Endothelial cell of hepatic sinusoid (primary cell): ENCODE data around the gene ERFL.
"Not testable (repeated sequence)": the region's sequence is repeated elsewhere in the genome, so short reads cannot be mapped to it uniquely, and the experiment has no call there.

Experiments used
- in situ Hi-C: cut with HindIII; loops from 2 replicates; pipeline ENCODE4 v1.10.0; 2017; ENCODE audit warnings: low sequenced_read_pairs

Gene ERFL

GRCh38 chr19:41883463-41883820 lies 44.8 kb downstream of the ERFL start:
- in situ Hi-C loops = no loop called here

- in situ Hi-C loops = no loop called here
Measured at GRCh38 chr19:41882568-41883462, 45.4 kb downstream of the ERFL start, which contains the start of gene ARHGEF1. Gene ARHGEF1, plus strand, starts transcription at chr19:41883184. Its CDS starts 4,899 bp downstream, at chr19:41888083.

GRCh38 chr19:41880329-41880708 lies 47.9 kb downstream of the ERFL start:
- in situ Hi-C loops = no loop called here

- in situ Hi-C loops = no loop called here
Measured at GRCh38 chr19:41879670-41880328, 48.5 kb downstream of the ERFL start.

GRCh38 chr19:41879080-41879479 lies 49.2 kb downstream of the ERFL start:
- in situ Hi-C loops = no loop called here

GRCh38 chr19:41877916-41878905 lies 50.0 kb downstream of the ERFL start:
- in situ Hi-C loops = no loop called here

- in situ Hi-C loops = no loop called here
Measured at GRCh38 chr19:41876847-41877832, 51.1 kb downstream of the ERFL start, which contains the start of gene CD79A. Gene CD79A, plus strand, starts transcription at chr19:41877279. Its CDS starts 26 bp downstream, at chr19:41877305.

- in situ Hi-C loops = not testable (repeated sequence)
Measured at GRCh38 chr19:41875973-41876372, 52.3 kb downstream of the ERFL start.

- in situ Hi-C loops = no loop called here
Measured at GRCh38 chr19:41872775-41873647, 55.2 kb downstream of the ERFL start.

GRCh38 chr19:41872384-41872774 lies 55.9 kb downstream of the ERFL start:
- in situ Hi-C loops = no loop called here

GRCh38 chr19:41871573-41872383 lies 56.5 kb downstream of the ERFL start:
- in situ Hi-C loops = no loop called here

- in situ Hi-C loops = no loop called here
Measured at GRCh38 chr19:41870401-41870873, 57.8 kb downstream of the ERFL start.

- in situ Hi-C loops = no loop called here
Measured at GRCh38 chr19:41869374-41869955, 58.8 kb downstream of the ERFL start.

- in situ Hi-C loops = no loop called here
Measured at GRCh38 chr19:41868989-41869300, 59.3 kb downstream of the ERFL start.

- in situ Hi-C loops = no loop called here
Measured at GRCh38 chr19:41868120-41868988, 59.9 kb downstream of the ERFL start.

- in situ Hi-C loops = no loop called here
Measured at GRCh38 chr19:41866284-41866683, 62.0 kb downstream of the ERFL start.

GRCh38 chr19:41864374-41864773 lies 63.9 kb downstream of the ERFL start:
- in situ Hi-C loops = no loop called here
